ENCODE measurements around the gene DIP2C.
"Not testable (repeated sequence)": the region's sequence is repeated elsewhere in the genome, so short reads cannot be mapped to it uniquely, and the experiment has no call there.

Gene DIP2C

DNA sequence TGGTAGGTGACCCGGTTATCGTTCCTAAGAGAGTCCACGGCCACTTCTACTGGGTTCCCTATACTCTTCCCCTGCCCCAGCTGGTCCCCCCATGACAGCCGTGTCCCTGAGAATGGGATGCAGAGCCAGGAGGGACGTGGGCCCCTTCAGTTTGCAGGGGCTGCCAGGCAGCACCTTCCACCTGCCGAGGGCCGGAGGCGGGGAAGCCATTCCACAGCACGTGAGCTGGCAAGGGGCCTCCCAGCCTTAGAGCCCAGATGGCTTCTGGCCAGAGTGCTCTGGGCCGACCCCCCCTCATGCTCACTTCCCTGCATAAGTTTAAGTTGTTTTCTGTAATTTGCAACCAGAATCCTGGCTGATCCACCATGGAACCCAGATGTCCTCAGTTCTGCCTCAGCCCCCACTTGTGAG, 39.0 kb downstream of the DIP2C start:
- no peak overlapping the region for H3K4me3 Mint-ChIP-seq
- no peaks in the 10 kb centered on the region for H3K9me3 Mint-ChIP-seq
- H3K4me1 Mint-ChIP-seq (ENCODE audit: low read depth): no peaks in the 10 kb centered on the region
- H3K27me3 Mint-ChIP-seq: peaks cover 4% of the 10 kb centered on the region
- no peak overlapping the region for H3K27ac Mint-ChIP-seq
- H3K36me3 Mint-ChIP-seq (ENCODE audit: low read depth): no peaks in the 10 kb centered on the region

DNA sequence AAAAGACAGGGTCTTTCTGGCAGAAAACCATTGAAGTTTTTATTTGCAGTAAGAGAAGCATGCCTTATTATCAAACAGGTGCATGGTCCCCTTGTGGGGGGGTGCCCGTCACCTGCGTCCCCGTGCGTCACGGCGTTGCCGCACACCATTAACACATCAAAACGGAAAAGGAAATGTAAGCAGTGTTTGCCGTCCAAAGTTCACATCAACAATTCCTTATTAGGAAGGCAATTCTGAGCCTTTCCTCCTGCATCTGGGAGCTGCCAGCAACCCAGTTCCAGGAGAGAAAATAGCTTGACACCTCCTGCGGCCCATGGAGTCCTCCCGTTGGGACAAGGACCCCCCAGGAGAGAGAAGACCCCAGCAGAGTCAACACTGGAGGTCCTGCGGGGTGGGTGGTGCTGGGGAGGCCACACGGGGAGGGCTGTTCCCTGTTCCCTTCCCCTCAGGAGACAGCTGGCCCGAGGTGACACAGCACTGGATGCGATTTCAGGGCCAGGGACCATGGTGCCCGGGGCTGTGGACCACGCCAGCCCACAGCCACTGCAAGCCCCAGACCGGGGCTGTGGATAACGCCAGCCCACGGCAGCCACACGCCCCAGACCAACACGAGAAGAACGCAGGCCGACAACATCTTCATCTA, 39.5 kb downstream of the DIP2C start:
- no peaks in the 10 kb centered on the region for H3K4me1 Mint-ChIP-seq (ENCODE audit: low read depth)
- no peak overlapping the region for H3K27ac Mint-ChIP-seq
- no peaks in the 10 kb centered on the region for H3K9me3 Mint-ChIP-seq
- no peaks in the 10 kb centered on the region for H3K36me3 Mint-ChIP-seq (ENCODE audit: low read depth)
- H3K4me3 Mint-ChIP-seq: no peak overlapping the region
- H3K27me3 Mint-ChIP-seq: peaks cover 4% of the 10 kb centered on the region

DNA sequence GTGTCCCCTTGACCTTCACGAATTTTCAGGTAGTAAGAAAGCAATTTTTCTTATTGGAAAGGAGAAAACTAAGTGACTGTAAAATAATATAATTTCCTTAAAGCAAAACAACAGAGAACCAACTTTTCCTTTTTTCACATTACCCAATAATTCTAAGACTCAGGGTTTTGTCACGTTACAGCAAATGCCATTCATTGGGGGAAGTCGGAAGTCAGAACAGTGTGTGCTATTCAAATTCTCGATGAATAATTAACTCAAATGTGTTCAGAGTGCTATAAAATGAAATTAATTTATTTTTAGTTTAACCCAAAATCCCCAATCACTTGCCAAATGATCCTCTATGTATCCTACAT, 40.0 kb downstream of the DIP2C start:
- H3K36me3 Mint-ChIP-seq (ENCODE audit: low read depth): no peaks in the 10 kb centered on the region
- no peaks in the 10 kb centered on the region for H3K4me1 Mint-ChIP-seq (ENCODE audit: low read depth)
- H3K9me3 Mint-ChIP-seq: no peaks in the 10 kb centered on the region
- H3K27ac Mint-ChIP-seq: no peak overlapping the region
- H3K27me3 Mint-ChIP-seq: peaks cover 4% of the 10 kb centered on the region
- no peak overlapping the region for H3K4me3 Mint-ChIP-seq

DNA sequence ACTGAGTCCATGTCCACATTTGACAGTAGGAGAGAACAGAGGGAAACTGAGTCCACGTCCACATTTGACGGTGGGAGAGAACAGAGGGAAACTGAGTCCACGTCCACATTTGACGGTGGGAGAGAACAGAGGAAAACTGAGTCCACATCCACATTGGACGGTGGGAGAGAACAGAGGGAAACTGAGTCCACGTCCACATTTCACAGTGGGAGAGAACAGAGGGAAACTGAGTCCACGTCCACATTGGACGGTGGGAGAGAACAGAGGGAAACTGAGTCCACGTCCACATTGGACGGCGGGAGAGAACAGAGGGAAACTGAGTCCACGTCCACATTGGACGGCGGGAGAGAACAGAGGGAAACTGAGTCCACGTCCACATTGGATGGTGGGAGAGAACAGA, 42.4 kb downstream of the DIP2C start:
- not testable (repeated sequence) for H3K27ac Mint-ChIP-seq; H3K9me3 Mint-ChIP-seq; H3K27me3 Mint-ChIP-seq; H3K4me3 Mint-ChIP-seq; H3K36me3 Mint-ChIP-seq (ENCODE audit: low read depth); H3K4me1 Mint-ChIP-seq (ENCODE audit: low read depth)

DNA sequence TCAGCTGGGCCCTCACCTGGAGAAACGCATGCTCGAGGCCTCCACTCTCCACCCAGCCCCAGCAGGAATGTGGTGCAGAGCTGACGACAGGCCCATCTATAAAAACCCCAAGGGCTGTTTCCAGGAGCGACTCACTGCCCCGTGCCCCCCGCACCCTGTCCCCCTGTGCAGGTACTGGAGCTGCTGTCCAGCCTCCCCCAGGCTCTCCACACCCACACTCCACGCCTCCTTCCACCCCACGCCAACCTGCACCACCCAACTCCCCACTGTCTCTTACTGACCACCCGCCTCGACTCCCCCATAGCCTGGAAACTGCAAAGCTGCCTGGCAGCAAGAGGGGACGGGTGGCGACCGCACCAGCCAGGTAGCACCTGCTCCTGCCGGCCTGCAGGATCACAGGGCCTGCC, 43.3 kb downstream of the DIP2C start:
- H3K9me3 Mint-ChIP-seq: no peaks in the 10 kb centered on the region

DNA sequence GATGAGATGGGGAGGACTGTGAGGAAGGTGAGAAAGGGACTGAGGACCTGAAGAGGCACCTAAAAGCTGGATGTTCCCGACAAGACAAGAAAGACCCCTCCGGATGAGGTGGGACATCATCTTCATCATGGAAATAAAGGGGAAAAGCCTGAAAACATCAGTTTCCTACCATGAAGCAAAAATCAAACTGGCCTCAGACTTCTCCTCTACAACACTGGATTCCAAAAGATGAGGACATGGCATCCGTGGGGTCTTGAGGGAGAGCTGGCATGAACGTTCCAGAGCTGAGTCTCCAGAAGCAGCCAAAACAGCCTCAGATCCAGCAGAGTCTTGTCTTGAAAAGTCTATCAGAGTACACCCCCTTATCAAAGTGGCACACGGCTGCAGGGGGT, 44.5 kb downstream of the DIP2C start:
- Mint-ChIP-seq H3K36me3 (ENCODE audit: low read depth) (no peaks in the 10 kb centered on the region), H3K27me3 (no peaks in the 10 kb centered on the region), H3K4me1 (ENCODE audit: low read depth) (no peaks in the 10 kb centered on the region), H3K4me3 (no peak overlapping the region), H3K27ac (no peak overlapping the region), H3K9me3 (no peaks in the 10 kb centered on the region)

More for the DNA sequence above, 43.3 kb downstream of the DIP2C start:
- Mint-ChIP-seq H3K4me1 (ENCODE audit: low read depth) (no peaks in the 10 kb centered on the region), H3K4me3 (no peak overlapping the region), H3K27me3 (peaks cover 3% of the 10 kb centered on the region), H3K36me3 (ENCODE audit: low read depth) (no peaks in the 10 kb centered on the region), H3K27ac (no peak overlapping the region)

DNA sequence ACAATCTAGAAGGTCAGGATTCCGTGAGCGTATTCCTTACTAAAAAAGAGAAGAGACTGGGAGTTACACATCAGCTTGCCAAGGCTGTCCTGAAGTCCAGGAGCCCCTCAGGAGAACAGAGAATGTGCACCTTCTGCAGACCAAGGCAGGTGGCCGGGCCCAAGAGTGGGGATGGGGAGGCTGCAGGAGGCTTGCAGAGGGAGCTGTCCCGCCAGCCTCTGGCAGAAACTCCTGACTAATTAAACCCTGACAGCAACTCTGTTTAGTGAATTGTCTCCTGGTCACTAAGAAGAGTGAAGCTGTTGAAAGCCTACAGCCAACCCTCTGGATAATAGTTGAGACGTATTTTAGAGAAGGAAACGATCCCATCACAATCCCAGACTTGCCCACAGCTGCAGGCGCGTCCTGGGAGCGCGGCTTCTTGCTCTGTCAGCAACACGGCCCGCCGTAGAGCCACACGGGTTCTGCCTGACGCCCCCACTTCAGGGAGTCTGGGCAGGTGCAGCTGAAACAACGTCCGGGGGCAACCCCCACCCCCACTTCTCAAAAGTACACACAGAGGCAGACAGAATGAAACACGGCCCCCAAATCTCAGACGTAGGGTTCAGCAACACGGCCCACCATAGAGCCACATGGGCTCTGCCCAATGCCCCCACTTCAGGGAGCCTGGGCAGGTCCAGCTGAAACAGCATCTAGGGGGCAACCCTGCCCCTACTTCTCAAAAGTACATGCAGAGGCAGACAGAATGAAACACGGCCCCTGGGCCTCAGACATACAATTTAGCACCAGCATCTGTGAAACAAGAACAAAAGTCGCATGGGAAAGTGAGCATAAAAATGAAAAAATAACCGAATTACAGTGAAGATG, 45.2 kb downstream of the DIP2C start:
- Mint-ChIP-seq H3K27ac (no peak overlapping the region), H3K27me3 (no peaks in the 10 kb centered on the region), H3K4me1 (ENCODE audit: low read depth) (no peaks in the 10 kb centered on the region), H3K4me3 (no peak overlapping the region), H3K9me3 (no peaks in the 10 kb centered on the region), H3K36me3 (ENCODE audit: low read depth) (no peaks in the 10 kb centered on the region)

DNA sequence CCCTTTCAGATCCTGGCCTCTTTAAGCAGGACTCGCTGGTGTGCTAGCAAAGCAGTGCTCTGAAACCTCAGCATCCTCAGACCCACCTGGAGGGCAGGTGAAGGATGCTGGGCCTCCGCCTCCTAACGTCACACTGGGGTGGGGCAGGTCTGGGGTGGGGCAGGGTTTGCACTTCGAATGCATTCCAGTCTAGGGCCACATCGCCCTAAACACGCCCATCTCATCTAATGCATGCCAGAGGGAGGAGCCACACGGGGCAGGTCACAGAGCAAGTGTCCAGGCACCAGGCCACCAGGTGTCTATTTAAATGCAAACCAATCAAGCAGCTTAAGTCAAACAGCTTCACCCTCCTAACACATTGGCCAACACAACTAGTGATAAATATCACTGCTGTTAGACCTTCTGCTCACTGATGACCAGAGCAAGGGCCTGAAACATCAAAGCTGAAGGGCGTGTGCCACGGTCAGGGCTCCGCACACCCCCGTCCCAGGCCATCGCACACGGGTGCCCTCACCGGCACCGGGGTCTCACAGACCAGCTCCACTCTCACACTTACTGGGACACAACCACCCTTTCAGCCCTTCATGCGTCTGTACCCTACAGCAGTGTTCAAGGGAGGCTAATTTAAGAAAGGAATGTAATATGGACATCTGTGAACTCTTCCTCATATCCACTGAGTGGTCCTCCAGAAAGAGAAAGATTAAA, 47.1 kb downstream of the DIP2C start:
- no peak overlapping the region for H3K27ac Mint-ChIP-seq
- no peak overlapping the region for H3K4me3 Mint-ChIP-seq
- H3K27me3 Mint-ChIP-seq: peaks cover 7% of the 10 kb centered on the region
- no peaks in the 10 kb centered on the region for H3K4me1 Mint-ChIP-seq (ENCODE audit: low read depth)
- no peaks in the 10 kb centered on the region for H3K36me3 Mint-ChIP-seq (ENCODE audit: low read depth)
- no peaks in the 10 kb centered on the region for H3K9me3 Mint-ChIP-seq

DNA sequence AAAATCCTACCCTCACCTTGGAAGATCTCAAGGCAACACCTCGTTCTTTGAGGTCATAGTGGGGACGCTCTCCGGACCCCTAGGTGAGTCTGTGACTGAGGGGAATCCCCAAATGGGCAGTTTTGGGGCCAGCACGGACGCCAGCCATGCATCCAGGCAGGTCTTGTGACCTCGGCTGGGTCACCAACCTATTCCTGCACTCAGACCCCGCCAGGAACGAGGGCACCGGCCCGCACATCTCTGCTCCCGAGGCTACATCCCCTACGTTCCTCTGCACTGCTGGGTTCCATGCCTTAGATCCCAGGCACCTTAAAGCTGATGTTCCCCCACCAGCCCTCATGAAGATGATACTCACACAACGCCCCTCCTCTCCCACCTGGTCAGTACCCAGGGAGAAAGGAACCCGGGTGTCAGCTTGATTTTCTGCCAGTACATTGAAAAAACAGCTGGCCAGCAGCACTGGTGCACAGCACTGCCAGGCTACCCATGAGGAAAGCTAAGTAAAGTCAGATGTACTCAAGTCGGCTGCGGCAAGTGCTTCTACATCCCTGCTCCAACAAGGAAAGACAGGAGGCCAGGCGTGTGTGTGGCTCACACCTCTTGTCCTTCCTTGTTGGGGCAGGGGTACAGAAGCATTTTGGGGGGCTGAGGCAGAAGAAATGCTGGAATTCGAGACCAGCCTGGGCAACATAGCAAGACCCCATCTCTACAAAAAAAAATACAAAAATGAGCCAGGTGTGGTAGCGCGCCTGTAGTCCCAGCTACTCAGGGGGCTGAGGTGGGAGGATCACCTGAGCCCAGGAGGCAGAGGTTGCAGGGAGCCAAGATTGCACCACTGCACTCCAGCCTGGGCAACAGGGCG, 48.1 kb downstream of the DIP2C start:
- Mint-ChIP-seq H3K27me3 (peaks cover 14% of the 10 kb centered on the region), H3K4me3 (no peak overlapping the region), H3K36me3 (ENCODE audit: low read depth) (no peaks in the 10 kb centered on the region), H3K27ac (no peak overlapping the region), H3K9me3 (no peaks in the 10 kb centered on the region), H3K4me1 (ENCODE audit: low read depth) (no peaks in the 10 kb centered on the region)

DNA sequence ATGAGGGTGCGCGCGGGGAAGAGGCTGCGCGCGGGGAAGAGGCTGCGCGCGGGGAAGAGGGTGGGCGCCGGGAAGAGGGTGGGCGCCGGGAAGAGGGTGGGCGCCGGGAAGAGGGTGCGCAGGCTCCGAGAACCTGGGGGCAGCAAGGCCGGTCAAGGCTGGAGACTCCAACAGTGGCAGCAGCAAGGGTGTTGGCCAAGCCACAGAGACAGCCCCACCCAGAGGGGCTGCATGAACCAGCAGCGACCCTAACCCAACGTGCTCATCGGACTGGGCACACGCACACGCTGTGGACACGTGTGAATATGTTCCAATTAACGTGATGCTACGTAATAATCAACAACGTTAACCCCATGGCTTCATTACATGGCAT, 48.8 kb downstream of the DIP2C start:
- no peaks in the 10 kb centered on the region for H3K4me1 Mint-ChIP-seq (ENCODE audit: low read depth)
- H3K27ac Mint-ChIP-seq: no peak overlapping the region
- H3K4me3 Mint-ChIP-seq: no peak overlapping the region
- H3K27me3 Mint-ChIP-seq: peaks cover 20% of the 10 kb centered on the region
- no peaks in the 10 kb centered on the region for H3K36me3 Mint-ChIP-seq (ENCODE audit: low read depth)
- no peaks in the 10 kb centered on the region for H3K9me3 Mint-ChIP-seq

DNA sequence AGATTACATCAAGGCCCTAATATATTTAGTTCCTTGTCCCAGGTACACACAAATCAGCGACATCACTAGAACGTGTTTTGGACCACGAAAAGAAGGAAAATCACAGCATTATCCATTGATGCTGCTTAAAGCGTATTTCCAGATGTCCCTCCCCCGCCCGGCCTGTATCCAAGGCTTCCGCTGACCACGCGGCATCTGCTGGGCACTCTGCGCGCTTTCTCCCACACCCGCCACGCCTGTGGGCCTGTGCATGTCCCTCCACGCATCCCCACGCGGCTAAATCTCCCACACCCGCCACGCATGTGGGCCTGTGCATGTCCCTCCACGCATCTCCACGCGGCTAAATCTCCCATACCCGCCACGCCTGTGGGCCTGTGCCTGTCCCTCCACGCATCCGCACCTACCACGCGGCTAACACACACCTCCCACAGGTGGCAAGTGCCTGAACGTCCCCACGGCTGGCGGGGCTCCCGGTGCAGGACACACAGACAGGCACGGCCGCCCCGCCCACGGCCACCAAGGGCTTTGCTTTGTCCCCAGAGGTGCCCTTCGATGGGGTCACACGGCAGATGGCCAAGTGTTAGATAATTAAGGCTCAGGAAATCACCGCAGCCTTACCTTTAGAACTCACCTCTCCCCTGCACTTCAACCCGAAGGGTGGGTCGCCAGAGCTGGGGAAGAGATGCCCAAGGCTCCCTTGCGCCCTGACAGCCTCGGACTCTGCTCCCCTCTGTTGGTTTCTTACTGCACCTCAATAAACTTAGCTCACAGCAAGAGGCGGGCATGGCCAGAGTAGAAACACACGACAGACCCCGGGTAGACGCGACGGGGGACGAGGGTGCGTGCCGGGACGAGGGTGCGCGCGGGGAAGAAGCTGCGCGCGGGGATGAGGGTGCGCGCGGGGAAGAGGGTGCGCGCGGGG, 49.5 kb downstream of the DIP2C start:
- Mint-ChIP-seq H3K4me3 (no peak overlapping the region), H3K27ac (no peak overlapping the region), H3K9me3 (no peaks in the 10 kb centered on the region), H3K4me1 (ENCODE audit: low read depth) (no peaks in the 10 kb centered on the region), H3K27me3 (peaks cover 20% of the 10 kb centered on the region), H3K36me3 (ENCODE audit: low read depth) (no peaks in the 10 kb centered on the region)

DNA sequence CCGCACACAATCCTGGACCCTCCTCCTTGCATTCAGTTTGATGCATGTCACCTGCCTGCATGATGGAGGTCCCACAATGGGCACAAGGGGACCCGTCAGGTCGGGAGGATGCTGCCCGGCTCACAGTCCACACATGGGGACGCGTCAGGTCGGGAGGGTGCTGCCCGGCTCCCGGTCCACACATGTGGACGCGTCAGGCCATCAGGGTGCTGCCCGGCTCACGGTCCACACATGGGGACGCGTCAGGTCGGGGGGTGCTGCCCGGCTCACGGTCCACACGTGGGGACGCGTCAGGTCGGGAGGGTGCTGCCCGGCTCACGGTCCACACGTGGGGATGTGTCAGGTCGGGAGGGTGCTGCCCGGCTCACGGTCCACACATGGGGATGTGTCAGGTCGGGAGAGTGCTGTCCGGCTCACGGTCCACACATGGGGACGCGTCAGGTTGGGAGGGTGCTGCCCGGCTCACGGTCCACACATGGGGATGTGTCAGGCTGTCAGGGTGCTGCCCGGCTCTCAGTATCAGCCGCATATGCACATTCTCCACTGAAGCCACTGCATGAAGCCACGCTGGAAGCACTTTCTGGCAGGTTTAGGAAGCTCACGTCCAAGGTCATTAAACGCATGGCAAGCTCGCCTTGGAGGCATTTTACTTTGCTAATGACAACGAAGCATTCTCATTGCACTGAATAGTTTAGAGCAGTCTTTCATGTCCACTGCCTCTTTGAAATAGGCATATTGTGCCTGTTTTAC, 50.3 kb downstream of the DIP2C start:
- Mint-ChIP-seq H3K27ac (no peak overlapping the region), H3K9me3 (no peaks in the 10 kb centered on the region), H3K36me3 (ENCODE audit: low read depth) (no peaks in the 10 kb centered on the region), H3K27me3 (peaks cover 24% of the 10 kb centered on the region), H3K4me1 (ENCODE audit: low read depth) (no peaks in the 10 kb centered on the region), H3K4me3 (no peak overlapping the region)

DNA sequence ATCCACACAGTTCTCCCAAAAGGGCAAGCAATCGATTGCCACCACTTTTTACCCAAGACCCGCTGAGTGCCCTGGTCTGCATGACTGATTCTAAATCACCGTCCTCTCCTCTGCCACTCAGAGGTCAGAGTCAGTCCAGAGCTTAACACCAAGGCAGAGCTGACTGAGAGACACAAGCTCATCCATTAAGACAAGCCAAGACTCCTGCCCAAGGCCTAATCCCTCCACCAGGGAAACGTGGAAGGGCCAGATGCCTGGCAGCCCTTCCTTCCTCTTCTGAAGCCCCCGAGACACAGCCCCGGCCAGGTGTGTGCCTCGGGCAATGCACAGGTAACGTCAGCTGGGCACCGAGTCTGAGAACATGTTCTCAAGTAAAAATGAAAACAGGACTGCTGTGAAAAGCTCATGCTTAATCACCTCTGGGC, 51.7 kb downstream of the DIP2C start:
- peaks cover 24% of the 10 kb centered on the region for H3K27me3 Mint-ChIP-seq
- no peak overlapping the region for H3K27ac Mint-ChIP-seq
- no peaks in the 10 kb centered on the region for H3K4me1 Mint-ChIP-seq (ENCODE audit: low read depth)
- H3K9me3 Mint-ChIP-seq: no peaks in the 10 kb centered on the region
- H3K36me3 Mint-ChIP-seq (ENCODE audit: low read depth): no peaks in the 10 kb centered on the region
- H3K4me3 Mint-ChIP-seq: no peak overlapping the region
